ENCODE data around the gene PCDH15. TPM values are rescaled to one million over a fixed set of nuclear protein-coding genes. Genes with fewer than 3 reads are reported as not detected.
A peak's percentile ranks its signal among the peaks of the same experiment; 100 is the strongest.

Gene PCDH15
- total and polyA plus RNA-seq, 2 of the 8 experiments (the other 6 are each of a cell fraction or from before 2014, with no cell fraction given), result 0.11 TPM; not detected in 1

DNA sequence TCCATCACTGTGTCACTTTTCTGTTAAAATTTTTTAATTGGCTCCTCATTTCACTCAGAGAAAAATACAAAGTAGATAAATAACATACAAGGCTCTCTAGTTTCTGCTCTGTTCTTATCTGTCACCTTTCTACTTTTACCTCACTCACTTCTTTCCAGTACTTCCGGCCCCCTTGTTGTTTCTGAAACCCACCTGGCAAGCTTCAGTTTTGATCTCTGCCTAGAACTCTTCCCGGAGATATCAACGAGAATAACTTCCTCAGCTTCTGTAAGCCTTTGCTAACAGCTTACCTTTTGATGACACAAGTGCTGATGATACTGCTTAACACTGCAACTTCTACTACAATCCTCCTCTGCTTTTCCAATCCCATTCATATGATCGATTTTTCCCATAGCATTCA, 566.2 kb downstream of the PCDH15 start:
- H3K36me3 ChIP-seq (ENCODE audit: control insufficient read depth in 2 of 4, insufficient read depth in 4 of 4, low read length in 3 of 4), result 0 out of 8 replicates have a peak, but pooled peaks cover 0 to 3% (median 0%) of the 10 kb centered on the region in 4 experiments
- no peaks in the 10 kb centered on the region for H4K20me1 ChIP-seq (replicated peaks in 1 of 2; ENCODE audit: control insufficient read depth in 1 of 2, insufficient read depth in 2 of 2, low read length in 2 of 2)
- H3K4me1 ChIP-seq (replicated peaks in 1 of 4; ENCODE audit: control insufficient read depth in 3 of 4, insufficient read depth in 4 of 4, low read length in 3 of 4), result no peaks in the 10 kb centered on the region
- H2BK5ac ChIP-seq (ENCODE audit: low read depth, low read length), result no peak overlapping the region
- WGBS, 2 experiments (ENCODE audit: extremely low coverage in 1 of 2, insufficient coverage in 1 of 2, insufficient read length in 1 of 2, insufficient replicate concordance in 2 of 2, low coverage in 1 of 2, low lambda C conversion rate in 2 of 2, missing lambda C conversion rate in 1 of 2), result 93% methylated on average over 4 of the region's 4 CpGs; no CpG with 5 or more reads in 1 of the 2 experiments
- no peak overlapping the region for H3K23ac ChIP-seq (ENCODE audit: insufficient read length)
- H3K4me2 ChIP-seq (ENCODE audit: insufficient read depth in 1 of 2, low read depth in 2 of 2, low read length in 2 of 2), result no peak overlapping the region
- no peak overlapping the region for H3K14ac ChIP-seq (ENCODE audit: insufficient read length)
- H3K27me3 ChIP-seq (replicated peaks in 1 of 4; ENCODE audit: control insufficient read depth in 3 of 4, extremely low read depth in 1 of 4, insufficient read depth in 3 of 4, low read length in 3 of 4), result no peaks in the 10 kb centered on the region
- H3K79me2 ChIP-seq (ENCODE audit: control insufficient read depth in 1 of 2, insufficient read depth in 2 of 2, low read length in 2 of 2), result no peaks in the 10 kb centered on the region
- no peak overlapping the region for H2BK20ac ChIP-seq (ENCODE audit: low read length)
- no peaks in the 10 kb centered on the region; the same call in 1 of the 2 replicates for H3K23me2 ChIP-seq (ENCODE audit: low read depth, low read length)
- H2BK120ac ChIP-seq (replicated peaks; ENCODE audit: low read depth, low read length), result no peak overlapping the region
- no peak overlapping the region for H3K4me3 ChIP-seq (ENCODE audit: extremely low read depth in 1 of 4, insufficient read depth in 2 of 4, low read depth in 3 of 4, low read length in 4 of 4)
- H4K8ac ChIP-seq (ENCODE audit: extremely low read depth, insufficient read depth, low read length), result no peak overlapping the region
- H3K9ac ChIP-seq (replicated peaks in 1 of 4; ENCODE audit: extremely low read depth in 1 of 4, low read depth in 3 of 4, low read length in 3 of 4), result no peak overlapping the region
- H4K91ac ChIP-seq (replicated peaks; ENCODE audit: insufficient read length, low read length), result no peak overlapping the region
- no peak for DNase-seq (ENCODE audit: low read depth in 1 of 2, low spot score in 2 of 2)
- TF ChIP-seq CREB1 (IDR thresholded peaks at IDR 0.05) (no peak), SIX5 (IDR thresholded peaks at IDR 0.05; ENCODE audit: low read depth, low read length) (no peak), POU5F1 (IDR thresholded peaks at IDR 0.05; ENCODE audit: low read depth, low read length) (no peak), BRCA1 (IDR thresholded peaks at IDR 0.05; ENCODE audit: low read depth, low read length) (no peak), ASH2L (IDR thresholded peaks at IDR 0.05; ENCODE audit: low read length) (no peak), GTF2F1 (IDR thresholded peaks at IDR 0.05; ENCODE audit: borderline replicate concordance, low read depth, low read length) (no peak), POLR2AphosphoS5 (IDR thresholded peaks at IDR 0.05; ENCODE audit: low read depth, low read length) (no peak), RFX5 (IDR thresholded peaks at IDR 0.05; ENCODE audit: borderline replicate concordance, low read depth, low read length) (no peak), RAD21 (IDR thresholded peaks at IDR 0.05 in 1 of 2, conservative IDR thresholded peaks at IDR 0.05 in 1 of 2; ENCODE audit: low read depth in 2 of 2, low read length in 2 of 2) (no peak), YY1 (IDR thresholded peaks at IDR 0.05; ENCODE audit: low read depth, low read length) (no peak), PHF8 (conservative IDR thresholded peaks at IDR 0.05; ENCODE audit: low read depth, low read length) (no peak), EP300 (IDR thresholded peaks at IDR 0.05; ENCODE audit: borderline replicate concordance in 1 of 2, low read depth in 2 of 2, low read length in 2 of 2) (no peak), TEAD4 (IDR thresholded peaks at IDR 0.05; ENCODE audit: low read depth, low read length) (no peak)
- H3K27ac ChIP-seq (ENCODE audit: low read depth, low read length), result no peak overlapping the region
- H2AFZ ChIP-seq (ENCODE audit: low read length), result peak overlapping the region; percentile 91; the same call in 1 of the 2 replicates
- ChIA-PET CTCF (ENCODE audit: partially characterized antibody) (no interaction called here), POLR2A (ENCODE audit: partially characterized antibody) (no interaction called here)
- no peak overlapping the region for H2AK5ac ChIP-seq (ENCODE audit: low read depth, low read length)
- H3K18ac ChIP-seq (ENCODE audit: extremely low read depth, low read length), result no peak overlapping the region
- H4K5ac ChIP-seq (ENCODE audit: insufficient read length, low read depth, low read length), result no peak overlapping the region
- no peak overlapping the region for H3K56ac ChIP-seq (replicated peaks; ENCODE audit: insufficient read length, low read depth, low read length)
- no peak overlapping the region for H2BK15ac ChIP-seq (ENCODE audit: low read length)
- no peak overlapping the region for H3K4ac ChIP-seq (replicated peaks; ENCODE audit: insufficient read length, low read depth, low read length)
- no peaks in the 10 kb centered on the region for H3K79me1 ChIP-seq (ENCODE audit: low read depth, low read length)
- FAIRE-seq, result no peak
- H3K9me3 ChIP-seq (ENCODE audit: insufficient read depth in 2 of 2, low read depth in 1 of 2, low read length in 1 of 2), result peaks cover 9 to 15% of the 10 kb centered on the region in 2 experiments
- H2BK12ac ChIP-seq (ENCODE audit: low read depth, low read length), result no peak overlapping the region
